ENCODE results near the gene NAA10. TPM values are rescaled to one million over a fixed set of nuclear protein-coding genes. Genes with fewer than 3 reads are reported as not detected.

Gene NAA10
- polyA plus RNA-seq, 1 donor from 2014 or later = 117 TPM

- H2AFZ ChIP-seq (ENCODE audit: low read depth, low read length) = no peak overlapping the region
- TF ChIP-seq CTCF (IDR thresholded peaks at IDR 0.05; ENCODE audit: poor library complexity, severe bottlenecking) (no peak), EZH2 (IDR thresholded peaks at IDR 0.05; ENCODE audit: borderline replicate concordance, insufficient read depth, low read length, poor library complexity, severe bottlenecking) (no peak), SMC3 (conservative IDR thresholded peaks at IDR 0.05; ENCODE audit: poor library complexity) (no peak), EP300 (conservative IDR thresholded peaks at IDR 0.05; ENCODE audit: poor library complexity, severe bottlenecking) (no peak), REST (IDR thresholded peaks at IDR 0.05; ENCODE audit: borderline replicate concordance) (no peak), RAD21 (conservative IDR thresholded peaks at IDR 0.05) (no peak), TAF1 (IDR thresholded peaks at IDR 0.05; ENCODE audit: low read depth) (no peak), MXI1 (conservative IDR thresholded peaks at IDR 0.05; ENCODE audit: poor library complexity, severe bottlenecking) (no peak), POLR2AphosphoS5 (IDR thresholded peaks at IDR 0.05) (no peak)
- H4K20me1 ChIP-seq (ENCODE audit: insufficient read depth) = no peaks in the 10 kb centered on the region
- no peaks in the 10 kb centered on the region for H3K9me2 ChIP-seq (ENCODE audit: insufficient read depth, low read length)
- no peak overlapping the region for H3K9ac ChIP-seq (ENCODE audit: low read length)
- H3K36me3 ChIP-seq (ENCODE audit: insufficient read depth, low read length) = no peaks in the 10 kb centered on the region
- H3K4me3 ChIP-seq (ENCODE audit: low read length) = peak overlapping the region; percentile 85
- H3F3A ChIP-seq (ENCODE audit: insufficient read depth, low read length, poor library complexity, severe bottlenecking) = no peaks in the 10 kb centered on the region
- H3K4me2 ChIP-seq (ENCODE audit: low read length) = no peak overlapping the region
- no peaks in the 10 kb centered on the region for H3K9me3 ChIP-seq (ENCODE audit: low read length)
- H3K27me3 ChIP-seq (ENCODE audit: insufficient read depth, low read depth, low read length) = no peaks in the 10 kb centered on the region
- H3K27ac ChIP-seq (ENCODE audit: low read length) = peak overlapping the region; percentile 98
- H3K79me2 ChIP-seq (replicated peaks; ENCODE audit: insufficient read depth, low read length) = peaks cover 33% of the 10 kb centered on the region
These were observed 32.2 kb upstream of the NAA10 start for GRCh38 chrX:153966841-153967535.

GRCh38 chrX:153966283-153966688, 31.4 kb upstream of the NAA10 start:
- no peak for TF ChIP-seq RAD21 (conservative IDR thresholded peaks at IDR 0.05)
- TF ChIP-seq CTCF (IDR thresholded peaks at IDR 0.05; ENCODE audit: poor library complexity, severe bottlenecking) = no peak
- TF ChIP-seq TAF1 (IDR thresholded peaks at IDR 0.05; ENCODE audit: low read depth) = no peak
- TF ChIP-seq EP300 (conservative IDR thresholded peaks at IDR 0.05; ENCODE audit: poor library complexity, severe bottlenecking) = no peak
- no peak for TF ChIP-seq SMC3 (conservative IDR thresholded peaks at IDR 0.05; ENCODE audit: poor library complexity)
- no peak for TF ChIP-seq POLR2AphosphoS5 (IDR thresholded peaks at IDR 0.05)
- no peak for TF ChIP-seq REST (IDR thresholded peaks at IDR 0.05; ENCODE audit: borderline replicate concordance)
- TF ChIP-seq MXI1 (conservative IDR thresholded peaks at IDR 0.05; ENCODE audit: poor library complexity, severe bottlenecking) = no peak
- H3K9me3 ChIP-seq (ENCODE audit: low read length) = no peaks in the 10 kb centered on the region
- H3K4me2 ChIP-seq (ENCODE audit: low read length) = no peak overlapping the region
- H3K27me3 ChIP-seq (ENCODE audit: insufficient read depth, low read depth, low read length) = no peaks in the 10 kb centered on the region
- H3K9me2 ChIP-seq (ENCODE audit: insufficient read depth, low read length) = no peaks in the 10 kb centered on the region
- no peak overlapping the region for H2AFZ ChIP-seq (ENCODE audit: low read depth, low read length)
- no peak overlapping the region for H3K4me3 ChIP-seq (ENCODE audit: low read length)
- H3K36me3 ChIP-seq (ENCODE audit: insufficient read depth, low read length) = no peaks in the 10 kb centered on the region
- H3K79me2 ChIP-seq (replicated peaks; ENCODE audit: insufficient read depth, low read length) = peaks cover 33% of the 10 kb centered on the region
- H3F3A ChIP-seq (ENCODE audit: insufficient read depth, low read length, poor library complexity, severe bottlenecking) = no peaks in the 10 kb centered on the region
- H4K20me1 ChIP-seq (ENCODE audit: insufficient read depth) = no peaks in the 10 kb centered on the region
- H3K27ac ChIP-seq (ENCODE audit: low read length) = no peak overlapping the region
- no peak overlapping the region for H3K9ac ChIP-seq (ENCODE audit: low read length)
